Anterior cingulate cortex (tissue), 58 donors: ENCODE results near the gene EFNB2.
A peak's percentile ranks its signal among the peaks of the same experiment; 100 is the strongest.

ENCODE experiments used
- DNase-seq, 58 donors: peaks; one replicate each; lab custom pipeline; 2025; lab: John Stamatoyannopoulos, UW

Gene EFNB2

DNA sequence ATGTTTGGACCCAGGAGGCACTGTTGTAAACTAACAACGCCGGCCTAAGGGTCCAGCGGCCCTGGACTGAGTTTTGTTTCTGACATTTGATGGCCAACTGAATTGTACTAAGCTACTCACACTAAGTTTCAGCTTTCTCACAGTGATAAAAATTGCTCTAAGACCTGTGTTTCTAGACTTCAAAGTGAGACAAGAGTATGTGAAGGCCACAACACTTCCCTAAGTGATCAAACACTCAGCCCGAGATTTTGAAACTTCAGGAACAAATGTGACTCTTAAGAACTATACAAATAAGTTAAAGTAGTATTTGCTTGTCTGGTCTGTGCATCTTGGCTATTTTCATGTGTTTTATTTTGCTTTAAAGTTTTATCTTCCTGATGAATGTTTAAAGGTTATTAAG is 30.2 kb downstream of the EFNB2 start:
- no peak for DNase-seq

DNA sequence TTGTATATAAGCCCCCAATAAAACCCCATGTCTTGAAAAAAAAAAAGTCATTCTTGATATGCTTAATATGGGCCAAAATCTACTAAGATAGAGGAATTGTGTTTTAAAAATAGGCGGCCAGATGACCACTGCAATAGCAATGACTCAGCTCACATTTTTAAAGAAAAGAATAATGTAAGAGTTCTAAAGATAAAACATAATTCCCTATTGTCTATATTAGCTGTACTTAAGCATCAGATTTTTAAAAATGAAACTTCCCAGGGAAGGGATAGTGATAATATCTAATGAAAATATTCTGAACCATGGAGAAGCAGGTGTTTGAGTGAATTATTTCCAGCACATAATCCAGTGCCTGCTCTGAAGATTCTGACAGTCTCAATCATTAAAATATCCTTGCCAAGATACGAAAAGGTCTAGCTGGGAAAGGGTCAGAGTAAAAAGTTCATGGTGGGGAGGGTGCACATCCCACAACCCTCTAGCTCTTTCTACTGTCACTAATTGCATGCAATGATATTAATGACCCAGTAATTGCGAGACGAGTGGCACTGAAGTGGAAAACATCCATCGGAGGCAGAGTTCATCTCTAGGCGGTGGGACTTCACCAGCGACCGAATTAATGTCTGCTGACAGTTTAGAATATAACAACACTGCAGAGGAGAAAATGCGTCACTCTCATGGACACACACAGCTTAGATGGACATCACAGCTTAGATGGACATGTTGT is 31.6 kb downstream of the EFNB2 start:
- no peak for DNase-seq

GRCh38 chr13:106503272-106503671 is 32.2 kb downstream of the EFNB2 start:
- DNase-seq, result no peak

DNA sequence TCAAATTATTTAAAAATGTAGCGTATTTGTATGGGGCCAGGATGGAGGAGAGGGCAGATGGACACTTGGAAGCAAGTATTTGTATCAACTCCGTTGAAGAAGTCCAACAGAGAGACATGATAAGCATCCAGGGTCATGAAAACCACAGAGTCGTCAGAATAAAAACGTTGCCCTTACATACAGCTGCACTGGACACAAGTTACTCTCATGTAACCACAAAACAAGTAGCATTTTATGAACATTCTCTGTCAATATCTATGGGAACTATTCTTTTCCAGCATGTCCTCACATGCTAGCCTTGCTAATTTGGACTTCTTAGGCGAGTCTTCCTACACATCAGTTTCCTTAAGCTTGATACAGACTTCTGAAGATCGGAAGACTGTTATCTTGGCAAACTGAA is 35.0 kb downstream of the EFNB2 start:
- DNase-seq, result no peak

DNA sequence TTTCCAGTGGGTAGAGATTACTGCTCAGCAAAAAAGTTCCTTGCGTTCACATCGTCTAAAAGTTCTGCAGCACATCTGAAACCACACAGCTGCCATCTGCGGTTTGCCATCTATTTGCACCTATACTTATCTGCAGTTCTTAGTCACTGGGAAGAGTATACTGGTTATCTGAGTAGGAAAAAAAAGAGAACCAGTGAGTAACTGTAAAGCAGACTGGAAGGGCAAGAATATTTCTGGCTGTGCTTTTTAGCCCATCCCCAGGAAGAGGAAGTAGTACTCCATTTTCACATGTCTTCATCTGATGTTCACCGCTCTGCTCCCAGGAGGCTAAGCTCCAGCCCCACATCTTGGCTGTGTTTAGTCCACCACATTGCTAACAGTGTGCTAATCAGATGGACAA is 35.6 kb downstream of the EFNB2 start:
- DNase-seq, result peak in 3 of 58 donors; percentile 16 to 51 (median 24)

DNA sequence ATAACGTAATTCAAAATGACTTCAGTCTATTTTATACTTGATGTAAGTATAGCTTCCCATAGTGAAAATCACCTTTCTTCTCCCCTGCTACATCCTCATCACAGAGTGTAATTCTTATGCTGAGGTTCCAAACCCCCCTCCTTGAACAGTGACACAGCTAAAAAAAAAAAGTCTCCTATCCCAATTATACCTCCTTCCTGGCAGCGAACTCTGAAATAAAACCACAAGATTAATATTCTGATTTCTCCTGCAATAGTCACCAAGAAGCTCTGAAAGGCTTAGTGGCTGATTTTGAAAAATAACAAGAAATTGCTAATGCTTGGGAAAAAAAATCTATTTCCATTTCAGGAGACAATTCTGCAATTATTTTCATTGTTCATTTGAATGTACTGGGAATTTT is 36.3 kb downstream of the EFNB2 start:
- no peak for DNase-seq

- peak in 10 of 58 donors; percentile 7 to 46 (median 27) for DNase-seq
Observed at GRCh38 chr13:106498571-106498970, 36.9 kb downstream of the EFNB2 start.

DNA sequence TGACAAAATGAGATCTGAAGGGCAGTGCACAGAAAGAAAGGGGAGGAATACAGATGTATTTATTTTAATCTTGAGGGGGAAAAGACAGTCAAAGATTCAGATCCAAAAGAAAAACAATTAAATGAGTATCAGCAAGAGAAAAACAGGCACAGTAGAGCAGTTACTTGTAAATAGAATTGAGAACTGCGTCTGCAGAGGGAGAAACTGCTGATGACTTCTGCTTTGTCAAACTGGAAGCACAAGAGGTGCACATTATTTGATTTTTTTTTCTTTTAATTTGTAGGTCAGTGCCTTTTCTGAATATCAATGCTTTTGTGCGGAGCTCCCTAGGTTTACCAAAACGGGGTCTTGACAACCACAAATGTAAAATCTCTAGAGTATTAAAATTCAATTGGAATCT is 37.3 kb downstream of the EFNB2 start:
- DNase-seq, result peak in 1 of 58 donors; percentile 22

- no peak for DNase-seq
Observed at GRCh38 chr13:106497079-106497478, 38.4 kb downstream of the EFNB2 start.

DNA sequence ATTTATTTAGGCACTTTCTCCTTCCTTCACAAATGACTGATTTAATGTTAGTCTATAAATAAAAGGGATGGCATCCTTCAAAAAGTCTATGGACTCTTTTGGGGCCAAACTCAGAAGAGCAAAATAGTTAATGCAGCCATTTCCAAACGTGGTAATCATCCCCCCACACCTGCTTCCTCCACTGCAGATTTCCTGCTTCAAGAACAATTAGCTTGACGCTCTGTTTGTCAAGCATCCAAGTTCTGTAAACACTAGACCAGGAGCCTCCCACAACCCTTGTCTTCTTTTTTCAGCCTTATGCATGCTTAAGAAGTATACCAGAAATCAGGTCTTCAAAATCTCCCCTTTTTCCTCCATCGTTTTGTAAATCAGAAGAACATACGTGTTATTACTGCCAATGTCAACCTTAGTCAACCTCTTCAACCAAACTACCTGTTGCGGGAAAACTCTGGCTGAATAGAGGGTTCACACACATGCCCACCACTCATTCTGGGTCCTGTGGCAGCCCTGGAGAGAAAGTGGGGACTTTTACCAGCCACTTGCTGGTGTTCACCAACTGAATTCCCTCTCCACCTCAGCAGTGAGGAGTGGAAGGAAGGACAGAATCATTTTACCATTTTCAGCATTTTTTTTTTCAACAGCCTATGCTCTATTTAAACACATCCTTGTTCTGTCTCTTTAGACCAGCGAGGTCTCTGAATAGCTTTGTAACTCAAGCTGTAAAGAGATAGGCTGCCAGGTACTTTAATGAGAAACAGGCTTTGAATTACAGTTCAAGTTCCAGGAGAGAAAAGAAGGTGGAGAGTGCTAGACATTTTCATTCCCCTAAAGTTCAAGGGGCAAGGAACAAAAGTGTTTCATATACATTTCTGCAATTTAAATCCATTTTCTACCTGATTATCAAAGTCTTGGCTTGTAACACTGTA is 39.1 kb downstream of the EFNB2 start:
- DNase-seq, result peak in 1 of 58 donors; percentile 16

DNA sequence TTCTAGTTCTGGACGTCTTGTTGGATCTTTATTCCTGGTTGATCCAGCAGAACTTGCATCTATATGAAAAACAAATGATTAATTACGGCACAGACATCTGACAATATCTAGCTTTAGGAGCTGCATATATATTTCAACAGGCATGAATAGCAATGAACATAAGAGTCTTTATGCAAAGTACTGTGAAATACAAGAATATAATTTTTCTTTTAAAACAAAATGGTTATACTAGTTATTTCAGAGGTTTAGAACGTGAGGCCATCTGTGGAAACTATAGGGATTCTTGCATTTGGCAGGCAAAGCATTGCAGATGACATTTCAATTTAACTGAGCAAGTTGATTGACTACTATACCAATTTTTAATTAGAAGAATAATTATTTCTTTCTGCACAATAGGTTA is 40.5 kb downstream of the EFNB2 start:
- DNase-seq, result no peak

DNA sequence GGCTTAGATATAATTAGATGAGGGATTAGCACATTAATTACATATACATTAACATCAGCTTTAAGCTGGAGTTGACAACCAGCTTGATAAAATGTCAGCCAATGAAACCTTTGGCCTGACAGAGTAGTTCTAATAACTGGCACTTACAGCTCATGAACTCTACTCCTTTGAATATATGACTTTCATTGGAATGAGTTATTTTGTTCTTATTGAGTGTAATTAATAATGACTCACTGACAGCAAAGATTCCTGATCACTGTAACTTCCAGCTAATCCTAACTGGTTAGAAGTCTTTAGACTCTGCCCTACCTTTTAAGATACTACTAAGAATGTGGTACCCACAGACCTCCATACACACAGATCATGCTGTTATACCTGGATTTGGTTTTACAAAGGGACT is 41.0 kb downstream of the EFNB2 start:
- DNase-seq, result no peak

- DNase-seq, result peak in 12 of 58 donors; percentile 23 to 67 (median 33)
Observed at GRCh38 chr13:106493533-106494220, 41.8 kb downstream of the EFNB2 start.

DNA sequence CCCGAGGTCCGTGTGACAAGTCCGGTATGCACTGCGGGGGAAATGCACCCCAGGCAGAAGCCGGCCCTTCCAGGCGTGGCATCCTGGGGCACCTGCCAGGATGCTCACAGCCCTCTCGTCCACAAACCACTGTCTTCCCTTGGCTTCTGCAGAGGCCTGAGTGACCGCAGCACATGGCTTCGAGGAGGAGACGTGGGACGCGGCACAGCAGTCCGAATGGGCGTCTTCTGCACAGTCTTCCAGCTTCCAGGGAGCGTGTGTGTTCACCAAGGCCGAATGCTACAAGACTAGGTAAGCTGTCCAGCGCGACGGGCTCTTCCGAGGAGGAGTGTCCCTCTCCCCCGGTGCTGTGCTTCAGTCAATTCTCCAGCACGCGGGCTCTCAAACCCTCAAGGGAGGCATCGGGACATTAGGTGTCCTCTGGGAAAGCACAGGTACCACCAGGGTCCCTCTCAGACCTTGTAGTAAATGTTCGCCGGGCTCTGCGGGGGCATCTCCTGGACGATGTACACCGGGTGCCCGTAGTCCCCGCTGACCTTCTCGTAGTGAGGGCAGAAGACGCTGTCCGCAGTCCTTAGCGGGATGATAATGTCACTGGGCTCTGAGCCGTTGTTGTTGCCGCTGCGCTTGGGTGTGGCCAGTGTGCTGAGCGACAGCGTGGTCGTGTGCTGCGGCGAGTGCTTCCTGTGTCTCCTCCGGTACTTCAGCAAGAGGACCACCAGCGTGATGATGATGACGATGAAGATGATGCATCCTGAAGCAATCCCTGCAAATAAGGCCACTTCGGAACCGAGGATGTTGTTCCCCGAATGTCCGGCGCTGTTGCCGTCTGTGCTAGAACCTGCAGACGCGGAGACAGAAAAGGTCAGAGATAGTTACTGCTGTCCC is 42.6 kb downstream of the EFNB2 start:
- peak in 1 of 58 donors; percentile 11 for DNase-seq

- peak in 43 of 58 donors; percentile 22 to 90 (median 59) for DNase-seq
Observed at GRCh38 chr13:106491928-106492587, 43.4 kb downstream of the EFNB2 start.

DNA sequence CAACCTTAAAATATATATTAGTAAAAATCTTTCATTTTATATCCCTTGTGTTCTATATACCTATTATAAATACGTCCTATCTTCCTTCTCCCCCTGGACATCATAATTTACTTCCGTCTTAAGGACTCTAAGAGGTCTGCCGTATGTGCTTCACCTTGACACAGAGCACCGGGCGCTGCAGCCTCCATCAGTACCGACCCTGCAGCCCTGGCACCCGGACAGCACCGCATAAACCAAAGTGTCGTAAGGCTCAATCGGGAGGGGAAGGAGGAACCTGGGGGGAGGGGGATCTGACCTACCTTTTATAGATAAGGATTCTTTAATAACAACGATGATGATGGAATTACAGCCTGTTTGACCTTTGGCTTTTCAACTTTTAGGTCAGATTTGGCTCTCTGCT is 44.0 kb downstream of the EFNB2 start:
- peak in 3 of 58 donors; percentile 18 to 24 (median 21) for DNase-seq

- peak in 6 of 58 donors; percentile 13 to 40 (median 28) for DNase-seq
Observed at GRCh38 chr13:106490569-106491321, 44.7 kb downstream of the EFNB2 start.

GRCh38 chr13:106489849-106490568 is 45.5 kb downstream of the EFNB2 start:
- DNase-seq, result no peak
